ENCODE data around the gene IREB2.

IREB2 gene

GRCh38 chr15:78411061-78411460, 27.0 kb upstream of the IREB2 start:
- TF ChIP-seq REST (IDR thresholded peaks at IDR 0.05; ENCODE audit: insufficient read depth in 1 of 2, low read depth in 2 of 2, low read length in 2 of 2) (no peak), TAF1 (IDR thresholded peaks at IDR 0.05; ENCODE audit: borderline replicate concordance, insufficient read depth, low read length) (no peak), SIN3A (IDR thresholded peaks at IDR 0.05; ENCODE audit: borderline replicate concordance, insufficient read depth, low read length) (no peak), FOXP2 (optimal IDR thresholded peaks at IDR 0.05; ENCODE audit: borderline replicate concordance, extremely low read depth, extremely low read length, insufficient read depth) (no peak), POLR2AphosphoS5 (IDR thresholded peaks at IDR 0.05; ENCODE audit: low read depth, low read length) (no peak)

- TF ChIP-seq REST (IDR thresholded peaks at IDR 0.05; ENCODE audit: insufficient read depth in 1 of 2, low read depth in 2 of 2, low read length in 2 of 2) (no peak), POLR2AphosphoS5 (IDR thresholded peaks at IDR 0.05; ENCODE audit: low read depth, low read length) (no peak), SIN3A (IDR thresholded peaks at IDR 0.05; ENCODE audit: borderline replicate concordance, insufficient read depth, low read length) (no peak), FOXP2 (optimal IDR thresholded peaks at IDR 0.05; ENCODE audit: borderline replicate concordance, extremely low read depth, extremely low read length, insufficient read depth) (no peak), TAF1 (IDR thresholded peaks at IDR 0.05; ENCODE audit: borderline replicate concordance, insufficient read depth, low read length) (no peak)
Observed at GRCh38 chr15:78414621-78415250, 23.3 kb upstream of the IREB2 start.

- TF ChIP-seq FOXP2 (optimal IDR thresholded peaks at IDR 0.05; ENCODE audit: borderline replicate concordance, extremely low read depth, extremely low read length, insufficient read depth) (no peak), TAF1 (IDR thresholded peaks at IDR 0.05; ENCODE audit: borderline replicate concordance, insufficient read depth, low read length) (no peak), POLR2AphosphoS5 (IDR thresholded peaks at IDR 0.05; ENCODE audit: low read depth, low read length) (no peak)
Observed at GRCh38 chr15:78415284-78415683, 22.7 kb upstream of the IREB2 start.

GRCh38 chr15:78417754-78418630, 20.0 kb upstream of the IREB2 start:
- TF ChIP-seq FOXP2 (optimal IDR thresholded peaks at IDR 0.05; ENCODE audit: borderline replicate concordance, extremely low read depth, extremely low read length, insufficient read depth) (no peak), REST (IDR thresholded peaks at IDR 0.05; ENCODE audit: insufficient read depth in 1 of 2, low read depth in 2 of 2, low read length in 2 of 2) (no peak), SIN3A (IDR thresholded peaks at IDR 0.05; ENCODE audit: borderline replicate concordance, insufficient read depth, low read length) (no peak), TAF1 (IDR thresholded peaks at IDR 0.05; ENCODE audit: borderline replicate concordance, insufficient read depth, low read length) (no peak), POLR2AphosphoS5 (IDR thresholded peaks at IDR 0.05; ENCODE audit: low read depth, low read length) (no peak)

GRCh38 chr15:78418686-78419085, 19.3 kb upstream of the IREB2 start:
- TF ChIP-seq POLR2AphosphoS5 (IDR thresholded peaks at IDR 0.05; ENCODE audit: low read depth, low read length), result no peak
- TF ChIP-seq REST (IDR thresholded peaks at IDR 0.05; ENCODE audit: insufficient read depth in 1 of 2, low read depth in 2 of 2, low read length in 2 of 2), result no peak
- TF ChIP-seq TAF1 (IDR thresholded peaks at IDR 0.05; ENCODE audit: borderline replicate concordance, insufficient read depth, low read length), result no peak
- TF ChIP-seq FOXP2 (optimal IDR thresholded peaks at IDR 0.05; ENCODE audit: borderline replicate concordance, extremely low read depth, extremely low read length, insufficient read depth), result no peak
- no peak for TF ChIP-seq SIN3A (IDR thresholded peaks at IDR 0.05; ENCODE audit: borderline replicate concordance, insufficient read depth, low read length)
